Activated CD8-positive, alpha-beta memory T cell treated with anti-CD3 and anti-CD28 coated beads, Interleukin-2, amount 50 U/mL, for 4 hours (primary cell): ENCODE data around the gene OR6N1.

Experiments used
- DNase-seq: peaks from one replicate; pipeline ENCODE4 v3.0.0-alpha.2; 2020

Gene OR6N1

GRCh38 chr1:158735848-158736247 is 36.1 kb downstream of the OR6N1 start:
- no peak for DNase-seq

DNA sequence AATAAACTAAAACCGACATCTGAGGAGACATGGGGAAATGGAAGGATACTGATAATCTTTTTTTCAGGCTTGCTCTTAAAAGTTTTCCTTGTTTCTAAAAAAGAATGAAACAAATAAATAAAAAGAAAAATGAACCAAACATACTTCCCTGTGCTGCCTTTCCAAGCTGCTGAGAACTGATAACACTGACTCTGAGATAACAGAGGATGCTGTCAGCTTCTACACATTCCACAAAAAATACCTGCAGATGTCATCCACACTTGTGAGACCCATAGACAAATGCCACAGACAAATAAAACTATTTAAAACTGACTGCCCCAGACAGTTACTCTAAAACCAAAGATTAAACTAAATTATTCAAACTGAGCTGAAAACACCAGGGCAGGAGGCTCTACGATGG is 39.5 kb downstream of the OR6N1 start:
- no peak for DNase-seq

- DNase-seq: no peak
These were observed 40.3 kb downstream of the OR6N1 start for GRCh38 chr1:158731707-158732106.

DNA sequence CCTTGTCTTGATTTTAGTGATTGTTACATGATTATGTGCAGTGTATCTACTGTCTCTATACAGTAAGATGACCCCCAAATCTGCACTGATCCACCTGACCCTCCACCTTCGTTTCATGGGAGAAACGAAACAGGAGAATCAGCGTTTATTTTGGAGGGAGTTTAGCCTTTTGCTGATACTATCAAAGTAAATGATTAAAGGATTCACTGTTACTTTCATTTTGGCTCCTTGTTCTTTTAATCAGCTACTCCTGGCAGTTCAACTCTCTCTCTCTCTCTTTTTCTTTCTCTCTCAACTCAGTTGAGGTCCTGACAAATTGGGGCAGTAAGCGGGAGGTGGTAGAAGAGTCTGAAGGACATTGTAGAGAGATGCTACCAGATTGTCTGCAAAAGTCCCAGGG is 41.5 kb downstream of the OR6N1 start:
- DNase-seq: no peak

GRCh38 chr1:158728510-158729225 is 43.3 kb downstream of the OR6N1 start:
- DNase-seq: no peak

DNA sequence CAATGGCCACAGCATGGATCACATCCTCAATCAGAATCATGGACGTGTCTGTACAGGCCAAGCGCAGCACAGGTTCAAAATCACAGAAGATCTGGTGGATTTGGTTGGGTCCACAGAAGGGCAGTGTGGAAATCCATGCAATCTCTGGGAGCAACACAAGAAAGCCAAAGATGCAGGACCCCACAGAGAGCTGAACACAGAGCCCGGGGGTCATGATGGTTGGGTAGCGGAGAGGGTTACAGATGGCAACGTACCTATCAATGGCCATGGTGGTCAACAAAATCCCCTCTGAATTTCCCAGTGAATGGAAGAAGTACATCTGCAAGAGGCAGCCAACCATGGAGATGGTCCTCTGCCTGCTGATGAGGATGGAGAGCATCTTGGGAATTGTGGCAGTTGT is 47.6 kb downstream of the OR6N1 start:
- DNase-seq: no peak

GRCh38 chr1:158720620-158721019 is 51.4 kb downstream of the OR6N1 start, which contains the start of gene OR6K3:
Gene OR6K3 (minus strand): TSS chr1:158720720. CDS start chr1:158718115, 2,605 bp downstream.
- DNase-seq: no peak

DNA sequence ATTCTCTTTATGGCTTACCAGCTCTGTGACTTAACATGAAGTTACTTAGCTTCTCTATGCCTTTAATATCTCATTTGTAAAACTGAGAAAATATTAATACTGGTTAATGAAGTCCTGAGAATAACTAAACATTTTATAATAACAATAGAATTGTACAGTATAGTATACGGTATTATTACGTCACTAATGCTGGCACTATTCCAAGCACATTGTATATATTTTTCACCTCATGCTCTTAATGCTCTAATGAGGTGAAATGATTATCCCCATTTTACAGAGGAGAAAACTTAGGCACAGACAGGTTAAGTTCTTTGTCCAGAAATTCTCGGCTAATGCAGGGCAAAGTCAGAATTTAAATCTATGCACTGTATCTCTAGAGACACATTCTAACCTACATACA is 52.3 kb downstream of the OR6N1 start:
- no peak for DNase-seq

- DNase-seq: no peak
These were observed 54.7 kb downstream of the OR6N1 start for GRCh38 chr1:158717344-158717743.

GRCh38 chr1:158716335-158716734 is 55.7 kb downstream of the OR6N1 start:
- DNase-seq: no peak

- no peak for DNase-seq
These were observed 57.2 kb downstream of the OR6N1 start for GRCh38 chr1:158714754-158715153.
